Endothelial cell of umbilical vein (primary cell): ENCODE data around the gene KIF23. TPM values are rescaled to one million over a fixed set of nuclear protein-coding genes. Genes with fewer than 3 reads are reported as not detected.

Source experiments
- BruUV-seq: library from RNA; stranded (reverse); fragments of 400-500 nt; replicated peaks from 2 replicates; lab custom pipeline; 2021; lab: Mats Ljungman, UMichigan
- CTCF ChIA-PET: fragments of 300-600, 350-600 bp; sonication (Branson Sonifier 250); formaldehyde crosslinking; loops from one replicate; lab custom pipeline; 2021; ENCODE audit warnings: antibody characterized with exemption, inconsistent platforms; lab: Charles Lee
- POLR2A ChIA-PET: fragments of 300-600, 350-600 bp; sonication (Branson Sonifier 250); formaldehyde crosslinking; loops from one replicate; lab custom pipeline; 2021; ENCODE audit warnings: antibody characterized with exemption, inconsistent platforms; lab: Charles Lee
- DNase-seq: peaks from one replicate; pipeline ENCODE4 v3.0.0-alpha.2; 2011; ENCODE audit warnings: low read depth, low spot score
- FAIRE-seq: peaks from 2 replicates; lab custom pipeline; 2011; peaks lifted over from hg19 to GRCh38; lab: Jason Lieb, UNC
- H2AFZ ChIP-seq: 2 replicates; pipeline ENCODE4 v1.6.0; 2012; ENCODE audit warnings: low read depth, low read length, control low read depth, inconsistent platforms
- H3K27ac ChIP-seq: 2 replicates; pipeline ENCODE4 v1.5.1; 2011; ENCODE audit warnings: low read depth, mild to moderate bottlenecking, control low read depth, low read length, moderate library complexity; ENCODE audit not compliant: insufficient read depth
- H3K27me3 ChIP-seq, 2 experiments: 2 replicates each; pipeline versions ENCODE4 v1.6.0 to v1.6.1; 2011; ENCODE audit warnings: low read length in 2 of 2, mixed read lengths in 1 of 2; ENCODE audit not compliant: control insufficient read depth in 2 of 2, insufficient read depth in 2 of 2
- H3K36me3 ChIP-seq, 2 experiments: 2 replicates in 1 of 2; 3 replicates in 1 of 2; pipeline ENCODE4 v1.5.1; 2011; ENCODE audit warnings: low read length in 2 of 2, mild to moderate bottlenecking in 1 of 2, moderate library complexity in 1 of 2; ENCODE audit not compliant: control insufficient read depth in 2 of 2, insufficient read depth in 2 of 2; ENCODE audit errors: extremely low read depth in 1 of 2
- H3K4me1 ChIP-seq: 3 replicates; pipeline ENCODE4 v1.5.1; 2011; ENCODE audit warnings: mild to moderate bottlenecking, low read length; ENCODE audit not compliant: control insufficient read depth, insufficient read depth; ENCODE audit errors: extremely low read depth
- H3K4me2 ChIP-seq: 2 replicates; pipeline ENCODE4 v1.6.1; 2011; ENCODE audit warnings: low read length, control low read depth, mixed read lengths; ENCODE audit not compliant: insufficient read depth
- H3K4me3 ChIP-seq, 3 experiments: fragments of 200-600 bp in 1 of 3; sonication (generic), shearing (Covaris generic) in 1 of 3; replicated peaks in 1 of 3; 2 replicates each; pipeline ENCODE4 v1.5.1; 2011 to 2016; ENCODE audit warnings: control low read depth in 3 of 3, low read length in 3 of 3, mild to moderate bottlenecking in 2 of 3, inconsistent platforms in 1 of 3, low read depth in 1 of 3, moderate library complexity in 1 of 3; ENCODE audit not compliant: insufficient read depth in 1 of 3
- H3K79me2 ChIP-seq: 2 replicates; pipeline ENCODE4 v1.6.0; 2012; ENCODE audit warnings: low read length, inconsistent platforms; ENCODE audit not compliant: control insufficient read depth, insufficient read depth
- H3K9ac ChIP-seq: replicated peaks from 2 replicates; pipeline ENCODE3; 2011; ENCODE audit warnings: low read length, control low read depth; ENCODE audit not compliant: insufficient read depth; ENCODE audit errors: extremely low read depth
- H3K9me1 ChIP-seq: replicated peaks from 3 replicates; pipeline ENCODE4 v1.6.0; 2011; ENCODE audit warnings: mild to moderate bottlenecking, low read length; ENCODE audit not compliant: control insufficient read depth, insufficient read depth; ENCODE audit errors: extremely low read depth
- H3K9me3 ChIP-seq: replicated peaks from 2 replicates; pipeline ENCODE4 v1.5.1; 2012; ENCODE audit warnings: low read length, inconsistent platforms; ENCODE audit not compliant: control insufficient read depth, insufficient read depth
- H4K20me1 ChIP-seq: replicated peaks from 2 replicates; pipeline ENCODE3; 2011; ENCODE audit warnings: mild to moderate bottlenecking, low read length; ENCODE audit not compliant: control insufficient read depth, insufficient read depth; ENCODE audit errors: extremely low read depth
- CTCF ChIP-seq, 2 donors: IDR thresholded peaks; 1 replicate in 1 of 2; 2 replicates in 1 of 2; pipeline ENCODE4 v1.5.1; 2011; ENCODE audit warnings: low read length in 2 of 2, mild to moderate bottlenecking in 2 of 2, moderate library complexity in 2 of 2, control low read depth in 1 of 2, inconsistent platforms in 1 of 2, low read depth in 1 of 2; ENCODE audit not compliant: insufficient read depth in 1 of 2; ENCODE audit errors: extremely low read depth in 1 of 2
- EZH2 ChIP-seq: IDR thresholded peaks from 2 replicates; pipeline ENCODE4 v1.6.1; 2012; ENCODE audit warnings: borderline replicate concordance, low read depth, mild to moderate bottlenecking, moderate library complexity, low read length, inconsistent platforms; ENCODE audit not compliant: severe bottlenecking
- FOS ChIP-seq: IDR thresholded peaks from 2 replicates; pipeline ENCODE4 v1.6.1; 2011; ENCODE audit warnings: mild to moderate bottlenecking, low read length, moderate library complexity, borderline replicate concordance; ENCODE audit not compliant: insufficient read depth
- GATA2 ChIP-seq: IDR thresholded peaks from 2 replicates; pipeline ENCODE4 v1.7.0; 2011; ENCODE audit warnings: low read depth, mild to moderate bottlenecking, moderate library complexity, mixed read lengths, low read length; ENCODE audit not compliant: insufficient read length, insufficient read depth
- JUN ChIP-seq: IDR thresholded peaks from 2 replicates; pipeline ENCODE4 v1.6.1; 2011; ENCODE audit warnings: borderline replicate concordance, low read depth; ENCODE audit not compliant: insufficient read length, insufficient read depth
- MAX ChIP-seq: IDR thresholded peaks from 2 replicates; pipeline ENCODE4 v1.6.1; 2011; ENCODE audit not compliant: insufficient read depth, insufficient read length
- MYC ChIP-seq: IDR thresholded peaks from one replicate; pipeline ENCODE4 v1.6.1; 2011; ENCODE audit warnings: mild to moderate bottlenecking, low read depth, low read length
- POLR2A ChIP-seq: IDR thresholded peaks from 2 replicates; pipeline ENCODE4 v1.6.1; 2012; ENCODE audit warnings: low read depth, mild to moderate bottlenecking, control low read depth, low read length
- POLR2AphosphoS5 ChIP-seq: IDR thresholded peaks from 2 replicates; pipeline ENCODE4 v1.6.1; 2012; ENCODE audit warnings: low read depth, mild to moderate bottlenecking, control low read depth, low read length, moderate library complexity; ENCODE audit not compliant: insufficient read depth
- dilution Hi-C: fragments of 300-500 bp; cut with MboI; formaldehyde crosslinking; loops from one replicate; pipeline ENCODE4 v1.15.0; 2019; ENCODE audit warnings: low sequenced_read_pairs; ENCODE audit not compliant: extremely low pct_ligation_motif_present
- intact Hi-C: fragments of 100-400 bp; cut with micrococcal nuclease; formaldehyde crosslinking; loops from one replicate; pipeline ENCODE4 v1.10.0; 2022
- polyA plus RNA-seq, 4 experiments: library from polyadenylated mRNA; depleted of rRNA in 3 of 4; stranded (reverse) in 3 of 4; unstranded in 1 of 4; fragments of >200 nt; gene quantifications; 2 replicates each; pipeline versions ENCODE4 v1.2.1 to v1.2.3, GENCODE V29; 2011 to 2012; ENCODE audit warnings: missing spikeins in 1 of 4
- total RNA-seq: library from RNA; stranded (reverse); gene quantifications from 2 replicates; pipeline ENCODE4 v1.2.3, GENCODE V29; 2021

KIF23 gene
- total and polyA plus RNA-seq, 2 donors (not counting 3 experiments of a cell fraction or from before 2014, with no cell fraction given), result 25.4 to 64.7 TPM

- FAIRE-seq, result no peak
- TF ChIP-seq POLR2AphosphoS5, result no peak
- TF ChIP-seq MAX, result no peak
- TF ChIP-seq GATA2, result no peak
- TF ChIP-seq POLR2A, result no peak
- TF ChIP-seq EZH2, result no peak
- TF ChIP-seq JUN, result no peak
- no peak for TF ChIP-seq CTCF (IDR thresholded peaks at IDR 0.05; ENCODE audit: extremely low read depth in 1 of 2, insufficient read depth in 1 of 2, low read depth in 1 of 2, low read length in 2 of 2)
- no peak for TF ChIP-seq FOS
- no peak for TF ChIP-seq MYC
- Histone ChIP-seq H3K9ac (no peak overlapping the region), H3K27ac (no peak overlapping the region), H3K4me1 (peaks cover 7% of the 10 kb centered on the region), H3K27me3 (no peaks in the 10 kb centered on the region), H3K4me2 (no peak overlapping the region), H3K4me3 (no peak overlapping the region), H3K9me1 (no peaks in the 10 kb centered on the region), H3K79me2 (no peaks in the 10 kb centered on the region), H3K9me3 (no peaks in the 10 kb centered on the region), H3K36me3 (no peaks in the 10 kb centered on the region), H2AFZ (no peak overlapping the region), H4K20me1 (no peaks in the 10 kb centered on the region)
- ChIA-PET POLR2A (no interaction called here), CTCF (interaction anchor here (2.2 to 4.1 kb wide), 4 partner anchors 170 to 365 kb away, joined by 17 to 40 read pairs (median 24); no protein-coding TSS in a partner anchor)
- BruUV-seq, result no TSS peak
- intact Hi-C loops, result loop anchor here (2.0 kb wide), 1 partner anchor 241 kb away; no protein-coding TSS in a partner anchor
- DNase-seq, result no peak
- dilution Hi-C loops, result no loop called here
These were observed 18.2 kb upstream of the KIF23 start for GRCh38 chr15:69395991-69396390.
